ENCODE data around the gene NFS1. TPM values are rescaled to one million over a fixed set of nuclear protein-coding genes. Genes with fewer than 3 reads are reported as not detected.

The NFS1 gene
- total and polyA plus RNA-seq, 2 experiments from 2014 or later: 31.5 to 35.8 TPM

DNA sequence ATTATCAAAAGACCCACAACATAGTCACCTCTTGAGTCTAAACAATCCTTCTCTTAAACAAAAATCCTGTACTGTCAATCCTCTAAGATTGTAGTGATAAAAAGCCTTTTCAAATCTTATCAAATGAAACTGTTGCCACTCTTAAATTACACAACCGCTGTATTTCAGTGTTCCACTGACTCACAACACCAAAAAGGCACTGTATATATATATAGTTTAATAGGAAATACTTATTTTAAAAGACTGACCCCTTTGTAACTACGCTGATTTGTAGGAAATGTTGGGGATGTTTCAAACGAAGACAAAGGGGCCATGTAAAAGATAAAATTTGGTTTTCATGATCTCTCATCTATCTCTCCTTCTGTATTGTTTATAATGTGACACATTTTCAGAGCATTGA, 48.5 kb downstream of the NFS1 start:
- in situ Hi-C loops (cut with MboI): no loop called here
- Histone ChIP-seq H3F3A (ENCODE audit: insufficient read depth) (0 out of 2 replicates have a peak, but pooled peaks cover 10% of the 10 kb centered on the region), H4K20me1 (ENCODE audit: insufficient read depth) (peaks cover 24% of the 10 kb centered on the region)

DNA sequence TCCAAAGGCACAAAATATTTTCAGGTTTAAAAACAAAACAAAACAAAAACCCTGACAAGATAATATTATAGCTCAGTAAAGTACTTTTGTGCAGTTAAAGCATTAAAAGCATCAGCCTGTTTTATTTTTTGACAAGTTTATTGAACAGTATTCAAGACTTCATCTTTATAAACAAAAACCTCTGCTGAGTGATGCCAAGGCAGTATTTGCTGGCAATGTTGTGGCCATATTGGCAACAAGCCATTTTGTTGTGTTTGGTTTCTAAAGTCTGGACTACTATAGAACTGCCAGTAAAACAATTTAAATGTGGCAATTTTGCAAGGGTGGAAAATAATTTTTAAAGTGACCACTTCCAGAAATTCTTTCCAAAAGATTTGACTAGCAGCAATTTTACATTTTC, 50.3 kb downstream of the NFS1 start:
- peaks cover 22% of the 10 kb centered on the region for H3K4me1 ChIP-seq (ENCODE audit: insufficient read depth)
- H2AFZ ChIP-seq: no peak overlapping the region
- H3K79me2 ChIP-seq (ENCODE audit: insufficient read depth): peaks cover 100% of the 10 kb centered on the region
- no peak overlapping the region for H3K9ac ChIP-seq
- peaks cover 14% of the 10 kb centered on the region for H3K36me3 ChIP-seq (ENCODE audit: low read depth)
- H4K20me1 ChIP-seq (ENCODE audit: insufficient read depth): peaks cover 20% of the 10 kb centered on the region
- 0 out of 2 replicates have a peak, but pooled peaks cover 10% of the 10 kb centered on the region for H3F3A ChIP-seq (ENCODE audit: insufficient read depth)
- H3K4me3 ChIP-seq: no peak overlapping the region
- H3K4me2 ChIP-seq (ENCODE audit: unreplicated experiment): no peak overlapping the region
- no peaks in the 10 kb centered on the region for H3K9me2 ChIP-seq (ENCODE audit: insufficient read depth)
- DNase-seq: peak; percentile 14
- H3K9me3 ChIP-seq (ENCODE audit: low read depth): no peaks in the 10 kb centered on the region
- H3K27me3 ChIP-seq (replicated peaks; ENCODE audit: insufficient read depth): no peaks in the 10 kb centered on the region
- TF ChIP-seq EZH2 (IDR thresholded peaks at IDR 0.05; ENCODE audit: insufficient read depth, poor library complexity, severe bottlenecking): no peak
- no peak for TF ChIP-seq EZH2phosphoT487 (IDR thresholded peaks at IDR 0.05; ENCODE audit: insufficient read depth, low read depth)
- no peak overlapping the region for H3K27ac ChIP-seq
- in situ Hi-C loops (cut with MboI): no loop called here

More for the DNA sequence above, 48.5 kb downstream of the NFS1 start:
- peaks cover 25% of the 10 kb centered on the region for H3K36me3 ChIP-seq (ENCODE audit: low read depth)
- no peak overlapping the region for H2AFZ ChIP-seq
- H3K9me2 ChIP-seq (ENCODE audit: insufficient read depth): no peaks in the 10 kb centered on the region
- H3K27me3 ChIP-seq (replicated peaks; ENCODE audit: insufficient read depth): no peaks in the 10 kb centered on the region
- WGBS, 2 experiments (ENCODE audit: low coverage in 1 of 2, low lambda C conversion rate in 2 of 2, missing lambda C conversion rate in 2 of 2): 73 to 75% methylated on average over 3 of the region's 3 CpGs
- no peak overlapping the region for H3K4me3 ChIP-seq
- peaks cover 22% of the 10 kb centered on the region for H3K4me1 ChIP-seq (ENCODE audit: insufficient read depth)
- no peaks in the 10 kb centered on the region for H3K9me3 ChIP-seq (ENCODE audit: low read depth)
- H3K79me2 ChIP-seq (ENCODE audit: insufficient read depth): peaks cover 100% of the 10 kb centered on the region
- TF ChIP-seq EZH2 (IDR thresholded peaks at IDR 0.05; ENCODE audit: insufficient read depth, poor library complexity, severe bottlenecking) (no peak), EZH2phosphoT487 (IDR thresholded peaks at IDR 0.05; ENCODE audit: insufficient read depth, low read depth) (no peak)
- DNase-seq: no peak
- H3K9ac ChIP-seq: no peak overlapping the region
- H3K27ac ChIP-seq: no peak overlapping the region
- H3K4me2 ChIP-seq (ENCODE audit: unreplicated experiment): no peak overlapping the region

DNA sequence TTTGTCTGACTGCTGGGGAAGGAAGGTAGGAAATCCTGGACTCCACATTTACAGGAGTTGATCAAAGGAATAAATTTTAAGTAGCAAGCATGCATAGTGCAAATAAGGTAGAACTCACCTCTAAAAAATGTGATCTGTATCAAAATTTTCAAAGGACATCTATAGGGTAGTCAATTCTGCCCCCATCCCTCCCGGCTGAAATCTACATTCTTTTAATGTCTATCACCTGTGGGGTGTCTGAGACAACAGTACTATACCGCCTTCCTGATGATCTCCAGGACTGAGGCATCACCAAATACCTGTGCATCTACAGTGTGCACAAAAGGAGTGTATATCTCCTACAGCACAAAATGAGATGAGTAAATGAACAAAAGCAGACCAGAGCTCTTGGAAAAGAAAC, 54.3 kb downstream of the NFS1 start:
- Histone ChIP-seq H3K79me2 (ENCODE audit: insufficient read depth) (peaks cover 100% of the 10 kb centered on the region), H3K27ac (no peak overlapping the region), H2AFZ (no peak overlapping the region), H3K9me3 (ENCODE audit: low read depth) (no peaks in the 10 kb centered on the region), H4K20me1 (ENCODE audit: insufficient read depth) (peaks cover 6% of the 10 kb centered on the region; the same call in 1 of the 2 replicates), H3K4me1 (ENCODE audit: insufficient read depth) (peaks cover 12% of the 10 kb centered on the region), H3K36me3 (ENCODE audit: low read depth) (no peaks in the 10 kb centered on the region), H3K4me3 (no peak overlapping the region), H3K27me3 (replicated peaks; ENCODE audit: insufficient read depth) (no peaks in the 10 kb centered on the region), H3K9ac (no peak overlapping the region), H3K9me2 (ENCODE audit: insufficient read depth) (no peaks in the 10 kb centered on the region), H3K4me2 (ENCODE audit: unreplicated experiment) (no peak overlapping the region), H3F3A (ENCODE audit: insufficient read depth) (0 out of 2 replicates have a peak, but pooled peaks cover 13% of the 10 kb centered on the region)
- TF ChIP-seq EZH2phosphoT487 (IDR thresholded peaks at IDR 0.05; ENCODE audit: insufficient read depth, low read depth): no peak
- no peak for TF ChIP-seq EZH2 (IDR thresholded peaks at IDR 0.05; ENCODE audit: insufficient read depth, poor library complexity, severe bottlenecking)
- 96 to 98% methylated on average over 2 of the region's 2 CpGs for WGBS, 2 experiments (ENCODE audit: low coverage in 1 of 2, low lambda C conversion rate in 2 of 2, missing lambda C conversion rate in 2 of 2)
- DNase-seq: no peak
- in situ Hi-C loops (cut with MboI): no loop called here

DNA sequence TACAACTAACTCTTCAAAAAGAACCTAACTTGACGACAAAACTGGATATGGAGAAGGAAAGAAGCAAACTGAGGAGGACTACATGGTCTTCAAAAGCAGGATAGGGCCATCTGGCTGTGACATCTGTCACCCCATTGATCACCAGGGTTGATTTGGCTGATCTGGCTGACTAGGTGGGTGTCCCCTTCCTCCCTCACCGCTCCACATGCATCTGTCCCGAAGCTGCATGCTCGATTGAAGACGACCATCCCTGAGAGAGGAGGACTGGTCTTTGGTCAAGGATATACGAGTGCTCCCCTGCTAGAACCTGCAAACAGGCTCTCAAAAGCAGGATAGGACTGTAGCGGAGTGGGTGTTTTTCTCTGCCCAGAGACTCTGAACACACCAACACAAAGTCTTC, 56.1 kb downstream of the NFS1 start:
- Histone ChIP-seq H3K4me3 (no peak overlapping the region), H2AFZ (no peak overlapping the region)

DNA sequence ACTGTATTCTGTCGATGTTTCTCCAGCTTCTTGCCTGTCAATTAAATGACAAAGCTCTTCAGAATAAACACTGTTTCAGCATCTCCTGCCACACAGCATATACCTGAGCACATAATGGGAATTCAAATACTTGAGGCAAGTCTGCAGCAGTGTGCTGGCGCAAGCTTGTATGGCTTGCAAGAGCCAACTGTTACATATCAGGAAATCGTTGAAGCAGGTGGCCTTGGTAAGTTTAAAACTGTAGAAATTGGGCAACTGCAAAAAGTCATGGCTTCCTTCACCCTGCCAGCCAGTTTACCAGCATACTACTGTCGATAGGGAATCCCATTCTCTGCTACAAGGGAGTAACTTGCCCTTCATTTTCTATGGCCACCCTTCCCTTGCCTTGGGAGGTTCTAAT, 57.4 kb downstream of the NFS1 start:
- Histone ChIP-seq H3K9me3 (ENCODE audit: low read depth) (no peaks in the 10 kb centered on the region), H3K4me3 (no peak overlapping the region)

More for the DNA sequence above, 56.1 kb downstream of the NFS1 start:
- Histone ChIP-seq H3K27ac (no peak overlapping the region), H3K9ac (no peak overlapping the region), H3K36me3 (ENCODE audit: low read depth) (no peaks in the 10 kb centered on the region), H3K27me3 (replicated peaks; ENCODE audit: insufficient read depth) (no peaks in the 10 kb centered on the region), H3F3A (ENCODE audit: insufficient read depth) (0 out of 2 replicates have a peak, but pooled peaks cover 8% of the 10 kb centered on the region), H3K79me2 (ENCODE audit: insufficient read depth) (peaks cover 100% of the 10 kb centered on the region), H3K9me3 (ENCODE audit: low read depth) (no peaks in the 10 kb centered on the region), H3K4me2 (ENCODE audit: unreplicated experiment) (no peak overlapping the region), H3K4me1 (ENCODE audit: insufficient read depth) (no peaks in the 10 kb centered on the region), H3K9me2 (ENCODE audit: insufficient read depth) (no peaks in the 10 kb centered on the region), H4K20me1 (ENCODE audit: insufficient read depth) (peaks cover 12% of the 10 kb centered on the region; the same call in 1 of the 2 replicates)
- DNase-seq: no peak
- in situ Hi-C loops (cut with MboI): no loop called here
- TF ChIP-seq EZH2 (IDR thresholded peaks at IDR 0.05; ENCODE audit: insufficient read depth, poor library complexity, severe bottlenecking) (no peak), EZH2phosphoT487 (IDR thresholded peaks at IDR 0.05; ENCODE audit: insufficient read depth, low read depth) (no peak)
- 88 to 91% methylated on average over 7 of the region's 7 CpGs for WGBS, 2 experiments (ENCODE audit: low coverage in 1 of 2, low lambda C conversion rate in 2 of 2, missing lambda C conversion rate in 2 of 2)

More for the DNA sequence above, 57.4 kb downstream of the NFS1 start:
- Histone ChIP-seq H3K9ac (no peak overlapping the region), H3K9me2 (ENCODE audit: insufficient read depth) (no peaks in the 10 kb centered on the region), H3K79me2 (ENCODE audit: insufficient read depth) (peaks cover 100% of the 10 kb centered on the region), H3K4me1 (ENCODE audit: insufficient read depth) (no peaks in the 10 kb centered on the region), H3F3A (ENCODE audit: insufficient read depth) (0 out of 2 replicates have a peak, but pooled peaks cover 8% of the 10 kb centered on the region), H4K20me1 (ENCODE audit: insufficient read depth) (peaks cover 13% of the 10 kb centered on the region; the same call in 1 of the 2 replicates), H3K4me2 (ENCODE audit: unreplicated experiment) (no peak overlapping the region), H3K36me3 (ENCODE audit: low read depth) (no peaks in the 10 kb centered on the region), H3K27me3 (replicated peaks; ENCODE audit: insufficient read depth) (no peaks in the 10 kb centered on the region), H2AFZ (no peak overlapping the region), H3K27ac (no peak overlapping the region)
- in situ Hi-C loops (cut with MboI): no loop called here
- WGBS, 2 experiments (ENCODE audit: low coverage in 1 of 2, low lambda C conversion rate in 2 of 2, missing lambda C conversion rate in 2 of 2): 96 to 100% methylated on average over 4 of the region's 4 CpGs
- no peak for DNase-seq
- TF ChIP-seq EZH2phosphoT487 (IDR thresholded peaks at IDR 0.05; ENCODE audit: insufficient read depth, low read depth) (no peak), EZH2 (IDR thresholded peaks at IDR 0.05; ENCODE audit: insufficient read depth, poor library complexity, severe bottlenecking) (no peak)

Data from GM23248 (cell line).